SK-N-SH (cell line): ENCODE results near the gene CRLF1. TPM values are rescaled to one million over a fixed set of nuclear protein-coding genes. Genes with fewer than 3 reads are reported as not detected.

Source experiments
- CTCF ChIA-PET: fragments of 300-600, 350-600 bp; formaldehyde crosslinking; extraction: SDS; loops from one replicate; lab custom pipeline; 2021; lab: Yijun Ruan, JAX
- POLR2A ChIA-PET: fragments of 350-600 bp; sonication (Branson Sonifier 250); formaldehyde crosslinking; extraction: SDS; loops from one replicate; lab custom pipeline; 2020; ENCODE audit warnings: antibody characterized with exemption, inconsistent platforms; lab: Yijun Ruan, JAX
- DNase-seq: peaks from one replicate; pipeline ENCODE4 v3.0.0; 2012
- H2AFZ ChIP-seq: fragments of 200-600 bp; sonication (generic); 2 replicates; pipeline ENCODE4 v1.8.1; 2016; ENCODE audit warnings: antibody characterized with exemption, mild to moderate bottlenecking, low read depth
- H3F3A ChIP-seq: fragments of 200-600 bp; sonication (generic); replicated peaks from 2 replicates; pipeline ENCODE3; 2016; ENCODE audit warnings: antibody characterized with exemption, mild to moderate bottlenecking; ENCODE audit not compliant: insufficient read depth
- H3K27ac ChIP-seq, 2 experiments: fragments of 200-500 bp in 1 of 2; fragments of 200-600 bp in 1 of 2; sonication (Bioruptor generic) in 1 of 2; sonication (generic), shearing (Covaris generic) in 1 of 2; 2 replicates each; pipeline versions ENCODE4 v1.5.1 to v1.6.1; 2014 to 2016; ENCODE audit warnings: low read depth in 2 of 2, inconsistent platforms in 1 of 2, low read length in 1 of 2, mild to moderate bottlenecking in 1 of 2, mixed read lengths in 1 of 2
- H3K27me3 ChIP-seq: fragments of 200-600 bp; sonication (generic), shearing (Covaris generic); 2 replicates; pipeline ENCODE4 v1.6.1; 2016; ENCODE audit warnings: mixed run types; ENCODE audit not compliant: insufficient read depth
- H3K36me3 ChIP-seq, 2 experiments: fragments of 200-500 bp in 1 of 2; fragments of 200-600 bp in 1 of 2; sonication (Bioruptor generic) in 1 of 2; sonication (generic) in 1 of 2; replicated peaks in 1 of 2; 2 replicates each; pipeline versions ENCODE3 to v1.5.1; 2014 to 2016; ENCODE audit warnings: low read length in 1 of 2, mild to moderate bottlenecking in 1 of 2; ENCODE audit not compliant: insufficient read depth in 2 of 2, control insufficient read depth in 1 of 2
- H3K4me1 ChIP-seq, 2 experiments: fragments of 200-500 bp in 1 of 2; fragments of 200-600 bp in 1 of 2; sonication (Bioruptor generic) in 1 of 2; sonication (generic), shearing (Covaris generic) in 1 of 2; 2 replicates each; pipeline versions ENCODE4 v1.5.1 to v1.6.1; 2014 to 2016; ENCODE audit warnings: low read depth in 1 of 2, low read length in 1 of 2, mixed run types in 1 of 2; ENCODE audit not compliant: insufficient read depth in 2 of 2, control insufficient read depth in 1 of 2
- H3K4me2 ChIP-seq: fragments of 200-600 bp; sonication (generic), shearing (Covaris generic); 2 replicates; pipeline ENCODE4 v1.6.1; 2017; ENCODE audit warnings: mixed run types
- H3K4me3 ChIP-seq, 2 experiments: fragments of 200-500 bp in 1 of 2; fragments of 200-600 bp in 1 of 2; sonication (Bioruptor generic) in 1 of 2; sonication (generic), shearing (Covaris generic) in 1 of 2; 2 replicates each; pipeline versions ENCODE4 v1.5.1 to v1.8.1; 2014 to 2016; ENCODE audit warnings: low read depth in 2 of 2, inconsistent platforms in 1 of 2, low read length in 1 of 2, mild to moderate bottlenecking in 1 of 2, mixed read lengths in 1 of 2, moderate library complexity in 1 of 2
- H3K79me2 ChIP-seq: fragments of 200-600 bp; sonication (generic); 2 replicates; pipeline ENCODE4 v1.8.1; 2017; ENCODE audit warnings: mild to moderate bottlenecking; ENCODE audit not compliant: insufficient read depth
- H3K9ac ChIP-seq: fragments of 200-600 bp; sonication (generic); 2 replicates; pipeline ENCODE4 v1.6.1; 2017; ENCODE audit warnings: mixed run types
- H3K9me2 ChIP-seq: fragments of 200-600 bp; sonication (generic); 2 replicates; pipeline ENCODE4 v1.6.1; 2017; ENCODE audit warnings: mixed run types
- H3K9me3 ChIP-seq: fragments of 200-600 bp; sonication (generic); 2 replicates; pipeline ENCODE4 v1.6.1; 2017; ENCODE audit warnings: mixed run types, mild to moderate bottlenecking, moderate library complexity
- H4K20me1 ChIP-seq: fragments of 200-600 bp; sonication (generic); 2 replicates; pipeline ENCODE4 v1.6.1; 2017; ENCODE audit warnings: mild to moderate bottlenecking, mixed run types; ENCODE audit not compliant: insufficient read depth
- CTCF ChIP-seq: fragments of 200-600 bp; sonication (generic); IDR thresholded peaks from 2 replicates; pipeline ENCODE4 v1.6.1; 2017; ENCODE audit warnings: antibody characterized with exemption, mild to moderate bottlenecking, moderate library complexity
- EP300 ChIP-seq, 2 experiments: IDR thresholded peaks; 2 replicates each; pipeline versions ENCODE4 v1.4.0 to v1.6.1; 2012; ENCODE audit warnings: borderline replicate concordance in 1 of 2, low read depth in 1 of 2, low read length in 1 of 2
- EZH2phosphoT487 ChIP-seq: fragments of 200-600 bp; sonication (generic); IDR thresholded peaks from 2 replicates; pipeline ENCODE4 v1.6.1; 2017; ENCODE audit warnings: low read depth, mixed run types, mild to moderate bottlenecking, antibody characterized with exemption, moderate library complexity, borderline replicate concordance
- GATA2 ChIP-seq: sonication (generic); formaldehyde crosslinking; IDR thresholded peaks from 2 replicates; pipeline ENCODE4 v1.5.0; 2020; ENCODE audit warnings: mild to moderate bottlenecking, missing genetic modification reagents
- JUND ChIP-seq: IDR thresholded peaks from 2 replicates; pipeline ENCODE4 v1.4.0; 2012
- NRF1 ChIP-seq: IDR thresholded peaks from 2 replicates; pipeline ENCODE4 v1.6.1; 2012; ENCODE audit warnings: low read depth, mild to moderate bottlenecking, low read length
- PBX3 ChIP-seq: IDR thresholded peaks from 2 replicates; pipeline ENCODE4; 2012
- POLR2AphosphoS5 ChIP-seq: IDR thresholded peaks from 2 replicates; pipeline ENCODE4 v1.6.1; 2012; ENCODE audit warnings: low read depth, low read length
- RAD21 ChIP-seq: IDR thresholded peaks from 2 replicates; pipeline ENCODE4 v1.6.1; 2012; ENCODE audit warnings: mild to moderate bottlenecking, low read length
- RXRA ChIP-seq: IDR thresholded peaks from 2 replicates; pipeline ENCODE4 v1.4.0; 2012; ENCODE audit warnings: low read depth, mild to moderate bottlenecking, borderline replicate concordance
- TAF1 ChIP-seq: IDR thresholded peaks from 2 replicates; pipeline ENCODE4 v1.6.1; 2012; ENCODE audit warnings: low read depth, mild to moderate bottlenecking, low read length, moderate library complexity, borderline replicate concordance
- TEAD4 ChIP-seq: IDR thresholded peaks from 2 replicates; pipeline ENCODE4 v1.4.0; 2012; ENCODE audit warnings: mild to moderate bottlenecking, borderline replicate concordance; ENCODE audit not compliant: insufficient read depth
- YY1 ChIP-seq: IDR thresholded peaks from 2 replicates; pipeline ENCODE4 v1.4.0; 2012; ENCODE audit warnings: low read depth, mild to moderate bottlenecking
- WGBS: methylation state at CpG from one replicate; pipeline ENCODE4 v1.1.6; 2017; ENCODE audit warnings: low lambda C conversion rate; 5-methylcytosine and 5-hydroxymethylcytosine counted together
- polyA plus RNA-seq, 3 experiments: library from polyadenylated mRNA; depleted of rRNA; stranded (reverse); fragments of >200 nt; gene quantifications; 2 replicates each; pipeline ENCODE4 v1.2.3, GENCODE V29; 2012

CRLF1 gene
- polyA plus RNA-seq, 1 of the 3 experiments (the other 2 are of a cell fraction) = 0.71 TPM

GRCh38 chr19:18637673-18638630 lies 31.4 kb upstream of the CRLF1 start:
- Histone ChIP-seq H3F3A (peaks cover 4% of the 10 kb centered on the region), H2AFZ (no peak overlapping the region), H3K4me1 (peaks cover 0 to 21% of the 10 kb centered on the region in 2 experiments; a peak in 2 of 4 replicates), H3K9me2 (no peaks in the 10 kb centered on the region), H4K20me1 (no peaks in the 10 kb centered on the region), H3K27me3 (no peaks in the 10 kb centered on the region), H3K79me2 (peaks cover 42% of the 10 kb centered on the region), H3K4me3 (peak overlapping the region; percentile 75 to 87), H3K9me3 (no peaks in the 10 kb centered on the region), H3K4me2 (peak overlapping the region; percentile 99), H3K27ac (no peak overlapping the region), H3K9ac (peak overlapping the region; percentile 93), H3K36me3 (no peaks in the 10 kb centered on the region)
- DNase-seq = no peak
- POLR2A ChIA-PET = no interaction called here
- WGBS = 73% methylated on average over 3 of the region's 3 CpGs
- CTCF ChIA-PET = interaction anchor here (1.0 to 1.8 kb wide), 3 partner anchors 47 to 228 kb away, joined by 3 to 5 read pairs (median 5); no protein-coding TSS in a partner anchor
- TF ChIP-seq CTCF = peak; percentile 22; the same call in 1 of the 2 replicates
- no peak for TF ChIP-seq TEAD4
- TF ChIP-seq RAD21 = peak; percentile 50

GRCh38 chr19:18636969-18637629 lies 30.5 kb upstream of the CRLF1 start, which contains the start of gene KLHL26:
Gene KLHL26 (plus strand): TSS chr19:18637028. CDS start chr19:18637055, 27 bp downstream.
- Histone ChIP-seq H3K4me3 (peak within 1 kb of the TSS; percentile 75 to 87), H2AFZ (peak within 1 kb of the TSS; percentile 87; the same call in 1 of the 2 replicates), H3K27ac (peak within 1 kb of the TSS in 1 of 2 experiments; percentile 50; a peak in 2 of 4 replicates), H3K9me2 (no peaks in the 10 kb centered on the region), H3K4me2 (peak within 1 kb of the TSS; percentile 99), H3K9me3 (no peaks in the 10 kb centered on the region), H3K27me3 (no peaks in the 10 kb centered on the region)
- no peak for DNase-seq
- TF ChIP-seq YY1 = peak; percentile 83
- no peak for TF ChIP-seq PBX3
- TF ChIP-seq RXRA = no peak
- TF ChIP-seq TAF1 = peak; percentile 87
- peak; percentile 58; the same call in 1 of the 2 replicates for TF ChIP-seq POLR2AphosphoS5
- TF ChIP-seq GATA2 (CRISPR knock-in tag) = no peak
- TF ChIP-seq EZH2phosphoT487 = no peak
- TF ChIP-seq EP300 (IDR thresholded peaks at IDR 0.05; ENCODE audit: borderline replicate concordance in 1 of 2, low read depth in 1 of 2, low read length in 1 of 2) = no peak
- TF ChIP-seq NRF1 = peak; percentile 61
- TF ChIP-seq JUND = no peak
- TF ChIP-seq, all 33 proteins: peak for 4
- no peaks in the 10 kb centered on the region for H3K36me3 ChIP-seq
- 5% methylated on average over 25 of the region's 47 CpGs for WGBS
- CTCF ChIA-PET = no interaction called here
- H3K79me2 ChIP-seq = peaks cover 42% of the 10 kb centered on the region
- H3K9ac ChIP-seq = peak within 1 kb of the TSS; percentile 93
- POLR2A ChIA-PET = no interaction called here
- H3K4me1 ChIP-seq = peaks cover 0 to 21% of the 10 kb centered on the region in 2 experiments; a peak in 2 of 4 replicates
- peaks cover 4% of the 10 kb centered on the region for H3F3A ChIP-seq
- H4K20me1 ChIP-seq = no peaks in the 10 kb centered on the region
